Measurements from ENCODE around the gene TAF12.

GRCh38 chr1:28566931-28567330 is 75.9 kb downstream of the TAF12 start:
- TF ChIP-seq POLR2A (IDR thresholded peaks at IDR 0.05): no peak
- TF ChIP-seq CTCF (IDR thresholded peaks at IDR 0.05): no peak
